Progenitor cell of endocrine pancreas (in vitro differentiated cells): ENCODE results near the gene SUDS3. TPM values are rescaled to one million over a fixed set of nuclear protein-coding genes. Genes with fewer than 3 reads are reported as not detected.

ENCODE experiments used
- DNase-seq: peaks from one replicate; pipeline ENCODE4 v3.0.0; 2021; ENCODE audit warnings: low spot score; ENCODE audit not compliant: unreplicated experiment
- H3K27ac Mint-ChIP-seq: 2 replicates; pipeline ENCODE4 v1.8.0; 2021; ENCODE audit warnings: mild to moderate bottlenecking, moderate library complexity, mixed read lengths
- H3K27me3 Mint-ChIP-seq: 2 replicates; pipeline ENCODE4 v1.8.0; 2021; ENCODE audit warnings: mixed read lengths
- H3K36me3 Mint-ChIP-seq: 2 replicates; pipeline ENCODE4 v1.8.0; 2022; ENCODE audit warnings: mixed read lengths; ENCODE audit not compliant: insufficient read depth
- H3K4me1 Mint-ChIP-seq: 2 replicates; pipeline ENCODE4 v1.8.0; 2021; ENCODE audit warnings: low read depth, mixed read lengths
- H3K4me3 Mint-ChIP-seq: 2 replicates; pipeline ENCODE4 v1.8.0; 2021; ENCODE audit warnings: low read depth, mild to moderate bottlenecking, moderate library complexity, mixed read lengths
- H3K9me3 Mint-ChIP-seq: 2 replicates; pipeline ENCODE4 v1.8.0; 2021; ENCODE audit warnings: low read depth, mixed read lengths
- total RNA-seq: library from RNA; stranded (reverse); gene quantifications from 2 replicates; pipeline ENCODE4 v1.2.1, GENCODE V29; 2021
- TF ChIP-seq, protein P1 (sequence below): fragments of 200-600 bp; sonication (generic); IDR thresholded peaks from one replicate; pipeline ENCODE4 v1.5.0; 2021; ENCODE audit warnings: antibody characterized with exemption, mild to moderate bottlenecking; ENCODE audit not compliant: unreplicated experiment

SUDS3 gene
- total RNA-seq, 1 donor from 2014 or later: 57.8 TPM

DNA sequence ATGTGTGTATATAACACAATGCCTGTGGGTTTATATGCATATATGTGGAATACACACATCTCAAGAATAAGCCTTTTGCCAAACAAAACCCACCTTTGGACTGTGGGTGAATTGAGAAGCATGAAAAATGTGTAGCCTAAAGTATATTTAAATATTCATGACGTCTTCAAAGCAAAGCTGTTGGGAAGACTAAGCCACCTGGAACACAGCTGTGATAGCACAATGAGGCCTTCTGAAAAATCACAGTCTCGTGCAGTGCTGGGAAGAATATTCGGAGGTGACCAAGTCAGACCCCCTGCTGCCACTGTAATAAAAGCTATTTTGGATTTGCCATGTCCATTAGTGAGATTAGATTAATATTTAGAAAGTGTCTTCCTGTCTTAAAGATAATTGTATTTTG, 51.5 kb downstream of the SUDS3 start:
- Mint-ChIP-seq H3K4me1 (peaks cover 1% of the 10 kb centered on the region), H3K27me3 (peaks cover 3% of the 10 kb centered on the region), H3K4me3 (no peak overlapping the region), H3K36me3 (no peaks in the 10 kb centered on the region), H3K27ac (no peak overlapping the region), H3K9me3 (no peaks in the 10 kb centered on the region)
- TF ChIP-seq, protein P1, sequence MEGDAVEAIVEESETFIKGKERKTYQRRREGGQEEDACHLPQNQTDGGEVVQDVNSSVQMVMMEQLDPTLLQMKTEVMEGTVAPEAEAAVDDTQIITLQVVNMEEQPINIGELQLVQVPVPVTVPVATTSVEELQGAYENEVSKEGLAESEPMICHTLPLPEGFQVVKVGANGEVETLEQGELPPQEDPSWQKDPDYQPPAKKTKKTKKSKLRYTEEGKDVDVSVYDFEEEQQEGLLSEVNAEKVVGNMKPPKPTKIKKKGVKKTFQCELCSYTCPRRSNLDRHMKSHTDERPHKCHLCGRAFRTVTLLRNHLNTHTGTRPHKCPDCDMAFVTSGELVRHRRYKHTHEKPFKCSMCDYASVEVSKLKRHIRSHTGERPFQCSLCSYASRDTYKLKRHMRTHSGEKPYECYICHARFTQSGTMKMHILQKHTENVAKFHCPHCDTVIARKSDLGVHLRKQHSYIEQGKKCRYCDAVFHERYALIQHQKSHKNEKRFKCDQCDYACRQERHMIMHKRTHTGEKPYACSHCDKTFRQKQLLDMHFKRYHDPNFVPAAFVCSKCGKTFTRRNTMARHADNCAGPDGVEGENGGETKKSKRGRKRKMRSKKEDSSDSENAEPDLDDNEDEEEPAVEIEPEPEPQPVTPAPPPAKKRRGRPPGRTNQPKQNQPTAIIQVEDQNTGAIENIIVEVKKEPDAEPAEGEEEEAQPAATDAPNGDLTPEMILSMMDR: no peak
- no peak for DNase-seq

DNA sequence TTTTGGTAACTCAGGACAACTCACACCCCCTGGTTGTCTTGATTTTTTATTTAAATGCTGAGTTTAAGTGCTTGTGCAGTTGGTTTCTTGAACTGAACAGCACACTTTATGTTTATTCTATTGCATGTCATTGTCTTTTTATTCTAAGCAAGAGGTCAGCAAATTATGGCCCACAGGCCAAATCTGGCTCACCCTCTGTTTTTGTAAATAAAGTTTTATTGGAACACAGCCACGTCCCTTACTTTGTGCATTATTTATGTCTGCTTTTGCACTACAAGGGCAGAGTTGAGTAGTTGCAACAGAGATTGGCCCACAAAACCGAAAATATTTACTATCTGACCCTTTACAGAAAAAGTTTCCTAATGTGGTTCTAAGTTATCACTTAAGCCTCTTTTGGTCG, 52.3 kb downstream of the SUDS3 start:
- Mint-ChIP-seq H3K36me3 (no peaks in the 10 kb centered on the region), H3K9me3 (no peaks in the 10 kb centered on the region), H3K27ac (no peak overlapping the region), H3K4me3 (no peak overlapping the region), H3K4me1 (no peaks in the 10 kb centered on the region), H3K27me3 (no peaks in the 10 kb centered on the region)
- DNase-seq: no peak
- TF ChIP-seq, protein P1: no peak

DNA sequence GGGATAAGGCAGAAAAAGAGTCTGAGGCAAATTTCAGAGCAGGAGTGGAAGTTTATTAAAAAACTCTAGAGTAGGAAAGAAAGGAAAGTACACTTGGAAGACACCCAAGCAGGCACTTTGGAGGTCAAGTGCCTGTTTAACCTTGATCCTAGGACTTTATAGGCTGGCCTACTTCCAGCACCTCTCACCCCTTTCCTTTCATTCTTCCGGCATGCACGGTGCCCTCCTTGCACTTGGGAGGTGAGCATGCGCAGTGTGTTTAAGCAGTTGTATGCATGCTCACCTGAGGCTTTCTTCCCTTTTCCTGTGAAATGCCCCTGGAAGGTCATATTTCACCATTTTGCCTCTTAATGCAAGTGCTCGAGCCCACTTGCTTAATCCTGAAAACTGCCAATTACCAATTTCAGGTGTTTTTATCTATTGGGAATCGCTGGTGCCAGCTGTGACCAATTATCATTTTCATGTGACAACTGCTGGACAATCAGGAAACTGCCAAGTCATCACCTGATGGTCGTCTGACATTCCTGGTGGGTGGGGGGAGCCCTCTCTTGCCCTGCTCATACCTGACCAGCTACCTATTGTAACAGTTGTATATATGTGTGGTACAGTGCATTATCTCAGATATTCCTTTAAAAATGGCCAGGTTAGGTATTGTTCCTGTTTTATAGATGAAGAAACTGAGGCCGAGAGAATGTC, 53.5 kb downstream of the SUDS3 start:
- Mint-ChIP-seq H3K9me3 (no peaks in the 10 kb centered on the region), H3K4me3 (no peak overlapping the region), H3K36me3 (no peaks in the 10 kb centered on the region), H3K4me1 (no peaks in the 10 kb centered on the region), H3K27ac (no peak overlapping the region), H3K27me3 (no peaks in the 10 kb centered on the region)
- no peak for DNase-seq
- TF ChIP-seq, protein P1: no peak

DNA sequence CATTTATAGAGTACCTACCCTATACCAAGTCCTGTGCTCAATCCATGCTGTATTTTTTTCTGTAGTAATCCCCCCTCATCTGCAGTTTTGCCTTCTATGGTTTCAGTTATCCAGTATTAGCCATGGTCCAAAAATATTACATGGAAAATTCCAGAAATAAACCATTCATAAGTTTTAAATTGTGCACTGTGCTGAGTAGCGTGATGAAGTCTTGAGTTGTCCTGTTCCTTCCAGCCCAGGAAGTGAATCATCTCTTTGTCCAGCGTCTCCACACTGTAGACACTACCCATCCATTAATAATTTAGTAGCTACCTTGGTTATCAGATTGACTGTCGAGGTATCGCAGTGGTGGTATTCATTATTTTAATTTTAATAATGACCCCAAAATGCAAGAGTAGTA, 54.2 kb downstream of the SUDS3 start:
- H3K36me3 Mint-ChIP-seq: no peaks in the 10 kb centered on the region
- H3K9me3 Mint-ChIP-seq: no peaks in the 10 kb centered on the region
- H3K4me1 Mint-ChIP-seq: no peaks in the 10 kb centered on the region
- DNase-seq: no peak
- TF ChIP-seq, protein P1: no peak
- H3K27me3 Mint-ChIP-seq: no peaks in the 10 kb centered on the region
- H3K27ac Mint-ChIP-seq: no peak overlapping the region
- H3K4me3 Mint-ChIP-seq: no peak overlapping the region

DNA sequence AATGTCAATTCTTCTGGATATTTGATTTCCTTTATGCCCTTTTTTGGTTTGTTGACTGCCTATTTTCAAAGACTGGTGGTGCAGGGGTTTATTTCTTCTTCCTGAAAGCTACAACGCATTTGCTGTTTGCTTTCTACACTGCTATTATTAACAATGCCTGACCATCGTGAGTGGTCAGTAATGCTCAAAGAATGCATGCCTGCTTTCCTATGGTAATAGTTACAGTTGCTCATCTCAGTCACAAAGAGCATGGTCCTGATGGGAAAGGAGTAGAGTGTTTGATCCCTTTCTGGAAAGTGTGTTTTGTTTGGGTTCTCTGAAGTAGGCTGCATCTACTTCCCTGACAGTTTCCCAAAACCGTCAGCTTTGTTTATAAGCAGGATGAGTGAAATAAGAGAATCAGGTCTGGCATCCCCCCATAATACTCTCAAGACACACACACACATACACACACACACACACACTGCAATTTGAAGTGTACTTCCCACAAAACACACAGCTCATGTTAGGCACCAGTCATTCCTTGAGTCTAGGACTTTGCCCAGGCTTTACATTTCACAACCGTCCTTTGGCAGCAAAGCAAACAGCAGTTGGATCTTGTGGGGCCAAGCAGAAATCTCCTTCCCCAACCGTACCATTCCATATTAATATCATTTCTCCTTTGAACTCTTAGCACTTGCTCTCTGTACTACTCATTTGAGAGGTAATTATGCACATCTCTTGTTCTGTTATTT, 56.6 kb downstream of the SUDS3 start:
- Mint-ChIP-seq H3K4me1 (no peaks in the 10 kb centered on the region), H3K9me3 (no peaks in the 10 kb centered on the region), H3K27me3 (peaks cover 3% of the 10 kb centered on the region)

More for the DNA sequence above, 56.6 kb downstream of the SUDS3 start:
- Mint-ChIP-seq H3K27ac (no peak overlapping the region), H3K36me3 (no peaks in the 10 kb centered on the region), H3K4me3 (no peak overlapping the region)
- TF ChIP-seq, protein P1: no peak
- no peak for DNase-seq
